Esophagus mucosa (tissue), 1 donor: ENCODE measurements around the gene TSSK3. TPM values are rescaled to one million over a fixed set of nuclear protein-coding genes. Genes with fewer than 3 reads are reported as not detected.
A peak's percentile ranks its signal among the peaks of the same experiment; 100 is the strongest.
"Not testable (repeated sequence)": the region's sequence is repeated elsewhere in the genome, so short reads cannot be mapped to it uniquely, and the experiment has no call there.

Source experiments
- ATAC-seq: fragments of 200-7000 bp; cut with Tn5 transposase; one replicate; pipeline ENCODE4 v1.9.1; 2020
- total RNA-seq: library from RNA; stranded (reverse); gene quantifications from one replicate; pipeline ENCODE4 v1.2.4, GENCODE V29; 2023
- donor health status: DM: yes; HTN: yes; CAD: no.

The TSSK3 gene
- total RNA-seq, 1 donor from 2014 or later: 0.52 TPM

GRCh38 chr1:32363713-32364112 is 1.4 kb downstream of the TSSK3 start:
- no peak for ATAC-seq

DNA sequence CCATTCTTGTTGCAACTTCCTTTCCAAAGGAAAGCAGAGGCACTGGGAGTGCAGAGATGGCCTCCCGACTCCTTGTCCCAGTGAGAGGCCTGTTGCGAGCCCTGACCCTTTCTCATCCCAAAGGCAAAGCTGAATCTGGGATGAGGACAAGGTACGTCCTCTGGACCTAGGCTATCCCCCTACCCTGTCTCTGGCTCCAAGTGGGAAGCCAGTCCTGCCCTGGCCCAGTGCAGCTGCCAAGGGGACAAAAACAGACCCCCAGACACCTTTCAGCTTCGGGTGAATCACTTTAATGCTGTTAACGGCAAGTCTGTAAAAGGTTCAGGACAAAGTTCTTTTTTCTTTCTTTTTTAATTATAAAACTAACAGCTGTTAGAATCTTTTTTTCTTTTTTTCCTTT is 2.5 kb downstream of the TSSK3 start:
- no peak for ATAC-seq

GRCh38 chr1:32365445-32365844 is 3.1 kb downstream of the TSSK3 start:
- no peak for ATAC-seq

DNA sequence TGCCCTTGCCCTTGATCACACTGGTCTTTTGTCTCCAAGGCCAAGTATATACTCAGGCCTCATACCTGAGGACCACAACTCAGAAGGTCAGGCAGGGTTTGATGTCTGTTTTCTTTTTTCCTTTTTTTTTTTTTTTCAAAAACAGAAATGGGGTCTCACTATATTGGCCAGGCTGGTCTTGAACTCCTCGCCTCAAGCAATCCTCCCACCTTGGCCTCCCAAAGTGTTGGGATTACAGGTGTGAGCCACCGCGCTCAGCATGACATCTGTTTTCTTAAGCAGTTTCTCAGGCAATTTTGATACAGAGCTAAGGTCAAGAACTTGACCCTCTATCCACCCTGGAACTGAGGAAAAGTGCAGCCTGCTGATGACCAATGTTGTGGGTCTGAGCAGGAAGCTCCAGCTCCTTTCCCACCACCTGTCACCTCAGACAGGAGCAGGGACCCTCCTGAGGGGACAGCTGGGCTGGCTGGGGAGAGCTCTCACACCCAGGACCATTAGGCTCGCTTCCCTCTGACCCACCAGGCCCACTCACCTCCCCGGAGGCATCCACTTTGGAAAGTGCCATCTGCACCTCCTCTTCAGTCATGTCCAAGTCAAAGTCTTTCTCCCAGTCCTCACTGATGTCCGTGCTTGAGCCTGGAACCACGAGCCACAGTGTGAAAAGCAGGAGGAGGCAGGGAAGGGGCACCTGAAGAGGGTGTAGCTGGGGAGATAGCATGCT is 5.7 kb downstream of the TSSK3 start:
- ATAC-seq: no peak

DNA sequence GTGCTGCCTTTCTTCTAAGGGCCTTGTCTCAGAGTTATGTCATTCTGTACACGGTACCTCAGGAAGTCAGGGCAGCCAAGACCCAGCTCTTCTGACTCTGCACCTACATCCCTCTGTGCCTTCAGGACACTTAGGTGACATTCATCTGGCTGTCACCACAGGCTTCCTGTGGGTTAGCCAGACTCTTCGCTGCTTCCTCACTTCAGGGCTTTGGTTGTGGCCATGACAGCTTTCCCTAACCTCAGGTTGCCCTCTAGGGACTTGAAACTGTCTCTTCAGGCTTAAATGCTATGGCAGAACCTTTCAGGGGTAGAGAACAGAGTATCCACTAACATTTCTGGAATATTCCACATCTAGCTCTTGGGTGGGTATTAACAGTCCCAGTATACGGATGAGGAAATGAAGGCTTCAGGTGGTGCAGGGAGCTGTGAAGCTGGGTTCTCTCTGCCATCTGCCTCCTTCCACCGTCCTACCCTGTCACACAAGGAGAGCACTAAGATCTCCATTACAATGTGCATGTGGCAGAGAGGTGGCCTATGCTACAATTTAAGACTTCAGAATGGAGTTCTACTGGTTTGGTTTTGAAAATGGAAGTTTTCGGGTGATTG is 9.9 kb downstream of the TSSK3 start:
- ATAC-seq: peak; percentile 28

GRCh38 chr1:32373996-32374592 is 11.8 kb downstream of the TSSK3 start:
- ATAC-seq: no peak

GRCh38 chr1:32376199-32376598 is 13.9 kb downstream of the TSSK3 start:
- no peak for ATAC-seq

- no peak for ATAC-seq
These were observed 15.3 kb downstream of the TSSK3 start for GRCh38 chr1:32377541-32378220.

GRCh38 chr1:32380057-32380456 is 17.7 kb downstream of the TSSK3 start:
- ATAC-seq: no peak

GRCh38 chr1:32386676-32387392 is 24.5 kb downstream of the TSSK3 start:
- peak; percentile 29 for ATAC-seq

- no peak for ATAC-seq
These were observed 26.3 kb downstream of the TSSK3 start for GRCh38 chr1:32388641-32389040.

- no peak for ATAC-seq
These were observed 28.8 kb downstream of the TSSK3 start for GRCh38 chr1:32390904-32391870.

DNA sequence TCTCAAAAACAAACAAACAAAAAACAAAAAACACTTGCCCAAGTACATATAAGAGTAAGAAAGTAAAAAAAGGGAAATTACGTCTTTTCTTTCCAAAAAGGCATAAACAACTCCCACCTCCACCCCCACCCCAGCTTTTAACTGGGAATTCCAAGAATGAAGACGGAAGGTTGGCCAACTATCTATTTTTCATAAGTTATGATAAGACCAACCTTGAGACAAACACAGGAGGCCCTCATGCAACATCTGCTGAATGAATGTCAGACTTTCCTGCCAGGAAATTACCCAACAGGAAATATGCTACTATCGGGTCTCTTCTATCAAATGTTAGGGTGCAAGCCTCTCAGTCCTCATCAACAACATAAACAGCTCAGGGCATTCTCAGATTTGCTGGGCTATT is 30.0 kb downstream of the TSSK3 start:
- ATAC-seq: no peak

GRCh38 chr1:32393136-32393535 is 30.8 kb downstream of the TSSK3 start:
- ATAC-seq: no peak

GRCh38 chr1:32393832-32394140 is 31.4 kb downstream of the TSSK3 start:
- peak; percentile 50 for ATAC-seq

- ATAC-seq: peak; percentile 99
These were observed 32.0 kb downstream of the TSSK3 start, which contains the start of gene BSDC1 for GRCh38 chr1:32394141-32394889. Gene BSDC1, minus strand, starts transcription at chr1:32394441. Its CDS starts 27 bp downstream, at chr1:32394414.

DNA sequence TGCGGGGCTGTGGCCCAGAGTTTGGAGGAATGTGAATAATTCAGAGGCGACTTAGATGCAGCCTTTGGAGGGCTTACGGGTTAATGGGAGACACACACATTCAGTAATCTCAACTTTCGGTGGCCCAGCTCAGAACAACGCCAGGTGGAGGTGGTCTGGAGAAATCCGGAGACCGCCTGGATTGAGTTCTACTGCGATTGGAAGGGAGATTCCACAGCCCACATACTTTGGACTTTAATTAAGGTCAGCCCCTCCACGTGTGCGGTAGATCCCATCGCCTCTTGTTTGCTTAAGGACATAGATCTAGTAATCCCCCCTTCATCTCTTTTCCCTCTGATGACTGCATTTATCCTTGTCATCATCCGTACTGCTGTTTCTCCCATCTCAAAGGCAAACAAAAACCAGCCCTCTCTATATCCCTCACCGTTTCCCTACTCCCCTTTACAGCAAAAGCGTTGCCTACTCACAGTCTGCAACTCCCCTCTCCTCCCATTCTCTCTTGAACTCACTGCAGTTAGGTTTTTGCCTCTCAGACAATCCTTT is 32.6 kb downstream of the TSSK3 start:
- no peak for ATAC-seq

DNA sequence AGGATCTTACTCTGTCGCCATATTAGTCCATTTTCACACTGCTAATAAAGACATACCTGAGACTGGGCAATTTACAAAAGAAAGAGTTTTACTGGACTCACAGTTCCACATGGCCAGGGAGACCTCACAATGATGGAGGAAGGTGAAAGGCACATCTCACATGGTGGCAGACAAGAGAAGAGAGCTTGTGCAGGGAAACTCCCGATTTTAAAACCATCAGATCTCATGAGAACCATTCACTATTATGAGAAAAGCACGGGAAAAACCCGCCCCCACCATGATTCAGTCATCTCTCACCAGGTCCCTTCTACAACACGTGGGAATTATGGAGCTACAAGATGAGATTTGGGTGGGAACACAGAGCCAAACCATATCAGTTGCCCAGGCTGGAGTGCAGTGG is 34.2 kb downstream of the TSSK3 start:
- ATAC-seq: not testable (repeated sequence)

DNA sequence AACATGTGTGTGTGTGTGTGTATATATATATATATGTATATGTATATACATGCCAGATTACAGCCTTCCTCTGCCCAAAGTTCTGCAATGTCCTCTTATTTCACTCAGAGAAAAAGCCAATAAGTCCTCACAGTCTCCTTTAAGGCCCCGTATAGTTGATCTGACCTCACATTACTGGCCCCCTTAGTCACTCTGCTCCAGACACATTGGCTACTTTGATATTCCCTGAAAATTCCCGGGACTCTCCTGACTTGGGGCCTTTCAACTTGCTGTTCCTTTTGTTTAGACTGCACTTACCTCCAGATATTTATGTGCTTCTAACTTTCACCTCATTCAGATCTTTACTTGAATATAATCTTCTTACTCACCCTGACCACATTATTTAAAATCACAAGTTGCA is 36.1 kb downstream of the TSSK3 start:
- no peak for ATAC-seq

DNA sequence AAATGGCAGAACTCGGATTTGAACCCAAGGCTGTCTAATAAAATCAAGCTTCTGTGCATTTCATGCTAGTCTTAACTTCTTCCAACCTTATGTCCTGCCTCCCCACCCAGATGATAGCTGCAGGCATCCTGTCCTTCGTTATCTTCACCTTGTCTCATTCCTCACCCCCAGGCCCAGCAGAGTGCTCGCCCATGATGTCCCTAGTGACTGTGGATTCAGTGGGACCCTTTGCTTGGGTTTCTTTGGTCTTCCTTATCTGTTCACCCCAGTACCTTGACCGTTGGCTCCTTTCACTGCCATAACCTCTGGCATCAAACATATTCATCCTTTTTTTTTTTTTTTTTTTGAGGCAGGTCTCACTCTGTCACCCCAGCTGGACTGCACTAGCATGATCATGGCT is 37.5 kb downstream of the TSSK3 start:
- ATAC-seq: no peak
